ENCODE results near the gene PLEKHA7. TPM values are rescaled to one million over a fixed set of nuclear protein-coding genes. Genes with fewer than 3 reads are reported as not detected.

The PLEKHA7 gene
- total RNA-seq, 6 donors from 2014 or later: 27.5 to 87.0 (median 48.6) TPM

- ATAC-seq (ENCODE audit: low FRiP score in 2 of 2) (no peak), DNase-seq (no peak)
- TF ChIP-seq, protein P1, sequence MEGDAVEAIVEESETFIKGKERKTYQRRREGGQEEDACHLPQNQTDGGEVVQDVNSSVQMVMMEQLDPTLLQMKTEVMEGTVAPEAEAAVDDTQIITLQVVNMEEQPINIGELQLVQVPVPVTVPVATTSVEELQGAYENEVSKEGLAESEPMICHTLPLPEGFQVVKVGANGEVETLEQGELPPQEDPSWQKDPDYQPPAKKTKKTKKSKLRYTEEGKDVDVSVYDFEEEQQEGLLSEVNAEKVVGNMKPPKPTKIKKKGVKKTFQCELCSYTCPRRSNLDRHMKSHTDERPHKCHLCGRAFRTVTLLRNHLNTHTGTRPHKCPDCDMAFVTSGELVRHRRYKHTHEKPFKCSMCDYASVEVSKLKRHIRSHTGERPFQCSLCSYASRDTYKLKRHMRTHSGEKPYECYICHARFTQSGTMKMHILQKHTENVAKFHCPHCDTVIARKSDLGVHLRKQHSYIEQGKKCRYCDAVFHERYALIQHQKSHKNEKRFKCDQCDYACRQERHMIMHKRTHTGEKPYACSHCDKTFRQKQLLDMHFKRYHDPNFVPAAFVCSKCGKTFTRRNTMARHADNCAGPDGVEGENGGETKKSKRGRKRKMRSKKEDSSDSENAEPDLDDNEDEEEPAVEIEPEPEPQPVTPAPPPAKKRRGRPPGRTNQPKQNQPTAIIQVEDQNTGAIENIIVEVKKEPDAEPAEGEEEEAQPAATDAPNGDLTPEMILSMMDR (IDR thresholded peaks at IDR 0.05): no peak
- TF ChIP-seq POLR2AphosphoS5 (IDR thresholded peaks at IDR 0.05): no peak
- TF ChIP-seq POLR2A (IDR thresholded peaks at IDR 0.05): no peak
- TF ChIP-seq EP300 (IDR thresholded peaks at IDR 0.05): no peak
- H3K4me1 ChIP-seq: peaks cover 13 to 20% (median 16%) of the 10 kb centered on the region in 4 donors
- no peak overlapping the region for H3K27ac ChIP-seq
- WGBS, 2 donors: 90 to 94% methylated on average over 8 to 10 of the region's 10 CpGs
- no peaks in the 10 kb centered on the region for H3K9me3 ChIP-seq
- H3K36me3 ChIP-seq: peaks cover 0 to 5% (median 2%) of the 10 kb centered on the region in 4 donors
- H3K4me3 ChIP-seq: no peak overlapping the region
- no peaks in the 10 kb centered on the region for H3K27me3 ChIP-seq
Measured at GRCh38 chr11:16801288-16801980, 212.8 kb downstream of the PLEKHA7 start.

- Histone ChIP-seq H3K9me3 (no peaks in the 10 kb centered on the region), H3K27ac (no peak overlapping the region), H3K36me3 (peaks cover 0 to 5% (median 2%) of the 10 kb centered on the region in 4 donors), H3K4me1 (peaks cover 11 to 18% (median 14%) of the 10 kb centered on the region in 4 donors), H3K4me3 (no peak overlapping the region), H3K27me3 (no peaks in the 10 kb centered on the region)
- DNase-seq (no peak), ATAC-seq (ENCODE audit: low FRiP score in 2 of 2) (no peak)
- TF ChIP-seq POLR2AphosphoS5 (IDR thresholded peaks at IDR 0.05) (no peak), POLR2A (IDR thresholded peaks at IDR 0.05) (no peak)
Measured at GRCh38 chr11:16800382-16800781, 213.8 kb downstream of the PLEKHA7 start.

DNA sequence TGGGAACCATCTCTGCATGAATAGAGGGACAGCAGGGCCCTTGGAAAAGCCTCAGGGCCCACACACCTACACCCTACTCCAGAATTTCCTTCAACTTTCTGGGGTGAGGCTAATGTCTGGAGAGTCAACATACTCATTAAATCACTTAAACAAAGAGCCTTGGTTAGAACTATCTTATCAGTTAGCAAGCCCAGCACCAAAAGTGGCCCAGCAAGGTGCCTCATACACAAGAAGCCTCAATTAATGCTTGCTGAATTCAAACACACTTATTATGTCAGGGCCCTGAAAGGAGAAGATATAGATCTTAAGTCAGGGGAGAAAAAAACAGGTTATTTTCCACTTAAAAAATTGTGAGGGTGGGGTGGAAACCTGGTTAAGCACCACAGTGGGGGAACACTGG, 214.3 kb downstream of the PLEKHA7 start:
- no peak overlapping the region for H3K27ac ChIP-seq
- no peaks in the 10 kb centered on the region for H3K9me3 ChIP-seq
- peaks cover 9 to 14% (median 11%) of the 10 kb centered on the region in 4 donors for H3K4me1 ChIP-seq
- H3K27me3 ChIP-seq: no peaks in the 10 kb centered on the region
- peaks cover 0 to 5% (median 2%) of the 10 kb centered on the region in 4 donors for H3K36me3 ChIP-seq
- no peak for ATAC-seq (ENCODE audit: low FRiP score in 2 of 2)
- no peak for DNase-seq
- TF ChIP-seq, protein P1 (IDR thresholded peaks at IDR 0.05): no peak
- TF ChIP-seq POLR2AphosphoS5 (IDR thresholded peaks at IDR 0.05) (no peak), POLR2A (IDR thresholded peaks at IDR 0.05) (no peak), EP300 (IDR thresholded peaks at IDR 0.05) (no peak)
- H3K4me3 ChIP-seq: no peak overlapping the region

DNA sequence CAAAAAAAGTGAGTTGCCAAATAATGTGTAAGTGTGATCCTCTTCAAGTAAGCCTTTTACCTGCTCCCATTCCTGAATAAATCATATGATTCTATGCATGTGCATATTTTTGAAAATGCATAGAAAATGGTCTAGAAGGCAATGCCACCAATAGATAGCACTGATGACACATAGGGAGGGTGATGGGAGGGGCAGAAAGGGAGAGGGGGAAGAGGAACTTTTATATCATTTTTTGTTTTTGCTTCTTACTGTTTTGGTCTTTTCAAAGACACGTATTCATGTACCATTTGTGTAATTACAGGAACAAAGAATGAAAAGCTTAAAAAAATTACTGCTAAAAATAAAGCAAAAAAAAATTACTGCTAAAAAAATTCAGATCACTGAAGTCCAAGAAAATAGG, 215.0 kb downstream of the PLEKHA7 start:
- 74 to 83% methylated on average over 1 of the region's 1 CpG for WGBS, 2 donors
- no peak overlapping the region for H3K4me3 ChIP-seq
- DNase-seq (no peak), ATAC-seq (ENCODE audit: low FRiP score in 2 of 2) (no peak)
- H3K36me3 ChIP-seq: peaks cover 0 to 5% (median 2%) of the 10 kb centered on the region in 4 donors
- H3K4me1 ChIP-seq: peaks cover 4 to 8% (median 5%) of the 10 kb centered on the region in 4 donors
- TF ChIP-seq POLR2A (IDR thresholded peaks at IDR 0.05) (no peak), EP300 (IDR thresholded peaks at IDR 0.05) (no peak), POLR2AphosphoS5 (IDR thresholded peaks at IDR 0.05) (no peak)
- TF ChIP-seq, protein P1 (IDR thresholded peaks at IDR 0.05): no peak
- no peak overlapping the region for H3K27ac ChIP-seq
- H3K27me3 ChIP-seq: no peaks in the 10 kb centered on the region
- H3K9me3 ChIP-seq: no peaks in the 10 kb centered on the region

DNA sequence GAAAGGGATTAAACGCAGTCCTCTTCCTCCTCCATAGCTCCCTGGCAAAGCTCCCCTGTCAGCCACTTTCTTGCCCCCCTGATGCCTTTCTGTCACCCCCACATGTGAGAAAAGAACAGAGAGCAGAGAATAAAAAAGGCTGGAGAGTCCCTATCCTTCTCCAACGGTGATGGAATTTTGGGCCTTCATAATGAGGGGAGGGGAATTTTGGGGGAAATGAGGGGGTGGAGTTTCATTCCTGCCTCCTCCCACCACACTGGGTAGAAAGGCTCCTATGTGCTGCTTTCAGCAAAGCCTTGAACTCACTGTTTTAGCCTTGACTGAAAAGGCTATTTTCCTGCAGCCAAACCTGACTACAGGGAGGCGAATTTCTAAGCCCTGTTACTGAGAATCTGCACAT, 216.4 kb downstream of the PLEKHA7 start:
- DNase-seq: no peak
- 66% methylated on average over 2 to 3 of the region's 3 CpGs for WGBS, 2 donors

More for the DNA sequence above, 216.4 kb downstream of the PLEKHA7 start:
- Histone ChIP-seq H3K27me3 (no peaks in the 10 kb centered on the region), H3K27ac (no peak overlapping the region), H3K4me3 (no peak overlapping the region), H3K9me3 (no peaks in the 10 kb centered on the region), H3K36me3 (peaks cover 0 to 5% (median 2%) of the 10 kb centered on the region in 4 donors), H3K4me1 (peaks cover 0 to 4% (median 0%) of the 10 kb centered on the region in 4 donors)
- no peak for TF ChIP-seq POLR2A (IDR thresholded peaks at IDR 0.05)
- no peak for TF ChIP-seq EP300 (IDR thresholded peaks at IDR 0.05)
- TF ChIP-seq POLR2AphosphoS5 (IDR thresholded peaks at IDR 0.05): no peak
- TF ChIP-seq, protein P1 (IDR thresholded peaks at IDR 0.05): no peak
- ATAC-seq (ENCODE audit: low FRiP score in 2 of 2): no peak

Measured in upper lobe of left lung (tissue), 6 donors.